CD4-positive, alpha-beta T cell treated with Interleukin-17A for 1 hour (primary cell): Measurements from ENCODE around the gene KDM1B.

Experiments
- DNase-seq: peaks from one replicate; pipeline ENCODE4 v3.0.0-alpha.2; 2020

KDM1B gene

DNA sequence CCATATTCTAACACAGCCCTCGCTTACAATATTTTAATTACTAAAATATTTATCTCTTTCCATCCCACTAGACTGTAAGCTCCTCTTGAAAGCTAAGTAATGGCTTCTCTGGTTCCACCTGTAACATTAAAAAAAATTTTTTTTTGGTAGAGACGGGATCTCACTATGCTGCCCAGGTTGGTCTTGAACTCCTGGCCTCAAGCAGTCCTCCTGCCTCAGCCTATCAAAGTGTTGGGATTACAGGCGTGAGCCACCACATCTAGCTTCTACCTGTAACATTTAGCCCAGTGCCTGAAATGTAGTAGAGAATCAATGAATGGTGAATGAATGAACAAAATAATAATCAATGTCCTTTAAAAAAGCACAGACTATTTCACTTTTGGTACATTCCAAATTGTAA lies 80.3 kb downstream of the KDM1B start:
- DNase-seq = no peak

GRCh38 chr6:18237167-18237566 lies 81.9 kb downstream of the KDM1B start:
- DNase-seq = no peak

DNA sequence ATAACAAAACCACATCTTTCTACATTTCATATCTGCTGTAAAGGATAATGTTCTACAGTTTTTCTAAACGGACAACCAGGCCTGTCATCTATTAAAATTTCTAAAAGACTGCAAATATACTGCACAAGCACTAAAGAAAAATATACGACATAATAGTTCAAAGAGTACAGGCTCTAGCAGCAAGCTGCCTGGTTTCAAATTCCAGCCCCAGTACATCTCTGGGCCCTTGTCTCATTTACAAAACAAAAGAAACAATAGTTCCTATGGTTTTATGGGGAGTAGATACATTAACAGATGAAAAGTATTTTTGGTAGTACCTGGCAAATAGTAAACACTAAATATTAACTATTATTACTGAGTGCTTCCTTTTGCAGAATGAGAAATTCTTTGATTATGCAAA lies 85.0 kb downstream of the KDM1B start:
- DNase-seq = no peak

GRCh38 chr6:18241208-18242038 lies 86.2 kb downstream of the KDM1B start:
- DNase-seq = no peak

DNA sequence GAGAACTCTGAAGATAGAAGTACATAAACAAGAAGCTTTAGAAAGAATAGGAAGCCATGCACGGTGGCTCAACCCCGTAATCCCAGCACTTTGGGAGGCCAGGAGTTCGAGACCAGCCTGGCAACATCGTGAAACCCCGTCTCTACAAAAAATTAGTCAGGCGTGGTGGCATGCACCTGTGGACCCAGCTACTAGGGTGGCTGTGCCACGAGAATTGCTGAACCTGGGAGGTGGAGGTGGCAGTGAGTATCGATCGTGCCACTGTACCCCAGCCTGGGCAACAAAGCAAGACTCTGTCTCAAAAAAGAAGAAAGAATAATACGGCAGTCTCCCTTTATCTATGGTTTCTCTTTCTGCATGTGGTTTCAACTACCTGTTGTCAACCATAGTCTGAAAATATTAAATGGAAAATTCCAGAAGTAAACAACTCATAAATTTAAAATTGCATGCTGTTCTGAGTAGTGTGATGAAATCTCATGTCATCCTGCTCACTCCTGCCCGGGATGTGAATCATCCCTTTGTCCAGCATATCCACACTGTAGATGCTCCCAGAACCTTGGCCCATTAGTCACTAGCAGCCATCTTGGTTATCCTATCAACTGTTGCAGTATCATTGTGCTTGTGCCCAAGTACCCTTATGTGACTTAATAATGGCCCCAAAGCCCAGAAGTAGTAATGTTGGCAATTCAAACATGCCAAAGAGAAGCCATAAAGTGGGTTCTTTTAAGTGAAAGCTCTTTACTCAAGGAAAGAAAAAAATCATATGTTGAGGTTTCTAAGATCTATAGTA lies 87.0 kb downstream of the KDM1B start:
- no peak for DNase-seq

DNA sequence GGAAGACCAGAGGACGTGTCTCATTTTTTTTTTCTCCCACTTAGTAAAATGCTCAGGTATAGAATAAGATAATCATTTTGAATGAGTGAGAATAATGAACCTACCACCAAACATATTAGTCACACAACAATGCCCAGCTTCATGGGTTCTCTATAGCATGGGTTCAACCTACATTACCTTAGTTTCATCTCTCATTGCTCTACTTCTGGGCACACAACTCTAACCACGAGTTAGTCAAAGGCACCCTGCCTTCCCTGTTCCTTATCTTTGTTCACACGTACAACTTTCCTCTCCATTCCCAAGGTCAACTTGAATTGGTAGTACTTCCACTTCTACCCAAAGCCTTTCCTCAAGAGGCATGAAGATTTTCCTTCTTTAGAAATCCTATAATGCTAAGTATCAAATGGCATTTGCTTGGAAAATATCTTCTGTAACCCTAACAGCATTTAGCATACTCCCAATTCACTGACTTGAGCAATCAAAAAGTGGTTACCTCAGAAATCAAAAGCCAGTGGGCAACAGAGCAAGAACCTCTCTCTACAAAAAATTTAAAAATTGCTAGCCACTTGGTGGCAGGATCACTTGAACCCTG lies 88.2 kb downstream of the KDM1B start:
- no peak for DNase-seq

DNA sequence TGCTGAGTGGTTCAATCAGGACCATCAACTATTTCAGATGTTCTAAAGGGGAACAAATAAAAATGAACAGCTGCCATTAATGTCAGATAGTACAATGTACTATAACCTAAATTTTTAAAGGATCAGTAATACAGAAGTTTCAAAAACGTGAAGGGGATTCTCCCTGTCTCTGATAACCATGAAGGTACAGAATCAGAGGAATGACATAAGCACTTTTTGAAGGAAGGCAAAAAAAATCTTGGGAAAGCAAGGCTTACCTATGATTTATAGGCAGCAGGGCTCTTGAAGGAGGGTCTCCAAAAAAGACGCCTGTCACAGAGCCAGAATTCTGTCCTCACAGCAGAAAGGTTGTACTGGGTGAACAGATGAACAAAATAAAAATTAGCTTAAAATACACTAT lies 89.0 kb downstream of the KDM1B start:
- DNase-seq = no peak

DNA sequence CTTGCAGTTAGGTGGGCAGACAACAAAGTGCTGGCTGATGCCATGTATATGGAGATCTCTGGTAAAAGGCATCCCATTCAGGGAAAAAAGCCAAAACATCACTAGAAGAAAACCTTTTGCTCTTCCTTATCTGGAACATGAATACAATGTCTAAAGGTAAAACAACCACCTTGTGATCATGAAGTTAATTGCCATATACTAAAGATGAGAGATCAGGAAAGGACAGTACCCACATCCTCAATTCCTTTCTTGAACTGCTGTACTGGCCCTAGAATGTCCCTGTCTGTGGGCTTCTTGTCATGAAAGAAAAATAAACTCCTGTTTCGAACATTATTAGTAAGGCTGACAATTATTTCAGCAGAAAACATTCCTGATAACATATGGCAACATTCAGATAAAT lies 89.9 kb downstream of the KDM1B start:
- DNase-seq = no peak

GRCh38 chr6:18245642-18246041 lies 90.4 kb downstream of the KDM1B start:
- DNase-seq = peak; percentile 45

DNA sequence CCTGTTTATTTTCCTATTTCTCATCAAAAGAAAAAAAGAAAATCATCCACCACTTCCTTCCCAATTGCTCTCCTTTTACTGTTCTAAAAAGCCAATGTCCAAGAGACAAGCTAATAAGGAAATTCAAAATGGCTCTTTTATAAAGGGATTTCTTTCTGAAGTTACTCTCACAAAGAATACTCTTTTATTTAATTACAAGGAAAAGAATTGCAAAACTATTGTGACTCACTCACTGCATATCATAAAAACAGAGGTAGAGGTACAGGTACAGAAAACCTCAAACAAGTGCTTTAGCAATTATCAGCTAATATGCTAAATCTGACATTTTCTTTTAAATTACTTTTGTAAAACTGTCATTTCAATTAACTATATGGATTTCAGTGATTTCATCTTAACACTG lies 91.0 kb downstream of the KDM1B start:
- no peak for DNase-seq

DNA sequence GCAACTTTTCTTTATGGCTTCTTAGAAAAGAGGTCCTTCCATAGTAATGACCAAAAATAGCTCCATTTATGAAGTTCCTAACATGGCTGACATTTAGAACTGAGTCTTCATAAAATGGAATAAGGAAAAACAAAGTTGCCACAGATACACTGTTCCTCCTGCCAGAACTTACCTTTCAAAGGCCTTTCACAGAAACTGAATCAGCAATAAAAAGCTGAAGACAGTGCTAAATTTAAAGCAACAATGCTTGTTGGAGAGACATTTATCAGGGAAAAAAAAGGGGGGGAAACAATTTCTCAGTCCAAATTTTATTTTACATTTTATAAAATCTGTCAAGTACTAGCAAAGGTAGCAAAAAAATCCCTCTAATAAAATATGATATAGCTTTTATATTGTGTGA lies 91.8 kb downstream of the KDM1B start:
- no peak for DNase-seq

- DNase-seq = no peak
Observed at GRCh38 chr6:18248698-18249097, 93.5 kb downstream of the KDM1B start.

GRCh38 chr6:18249271-18249670 lies 94.0 kb downstream of the KDM1B start:
- no peak for DNase-seq

- DNase-seq = no peak
Observed at GRCh38 chr6:18253635-18254034, 98.4 kb downstream of the KDM1B start.

GRCh38 chr6:18254793-18255192 lies 99.6 kb downstream of the KDM1B start:
- DNase-seq = no peak

GRCh38 chr6:18259675-18260447 lies 104.6 kb downstream of the KDM1B start:
- no peak for DNase-seq

DNA sequence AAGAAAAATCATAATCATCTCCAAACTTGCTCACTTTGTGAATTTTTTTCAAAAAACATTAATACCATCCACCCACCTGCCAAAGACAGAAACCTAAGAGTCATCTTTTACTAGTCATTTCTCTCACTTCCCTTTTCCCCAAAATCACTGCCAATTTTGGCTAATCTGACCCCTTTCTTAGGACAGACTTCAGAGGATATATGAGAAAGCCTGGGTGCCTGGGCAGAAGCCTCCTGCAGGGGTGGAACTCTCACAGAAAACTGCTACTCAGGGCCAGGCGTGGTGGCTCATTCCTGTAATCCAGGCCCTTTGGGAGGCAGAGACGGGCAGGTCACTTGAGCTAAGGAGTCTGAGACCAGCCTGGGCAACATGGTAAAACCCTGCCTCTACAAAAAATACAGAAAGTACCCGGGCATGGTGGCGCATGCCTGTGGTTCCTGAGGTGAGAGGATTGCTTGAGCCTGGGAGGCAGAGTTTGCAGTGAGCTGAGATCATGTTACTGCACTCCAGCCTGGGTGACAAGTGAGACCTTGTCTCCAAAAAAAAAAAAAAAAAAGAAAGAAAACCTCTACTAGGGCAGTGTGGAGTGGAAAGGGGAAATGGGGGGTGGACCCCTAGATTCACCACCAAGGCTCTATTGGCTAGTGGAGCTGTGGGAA lies 105.4 kb downstream of the KDM1B start:
- DNase-seq = peak; percentile 23

DNA sequence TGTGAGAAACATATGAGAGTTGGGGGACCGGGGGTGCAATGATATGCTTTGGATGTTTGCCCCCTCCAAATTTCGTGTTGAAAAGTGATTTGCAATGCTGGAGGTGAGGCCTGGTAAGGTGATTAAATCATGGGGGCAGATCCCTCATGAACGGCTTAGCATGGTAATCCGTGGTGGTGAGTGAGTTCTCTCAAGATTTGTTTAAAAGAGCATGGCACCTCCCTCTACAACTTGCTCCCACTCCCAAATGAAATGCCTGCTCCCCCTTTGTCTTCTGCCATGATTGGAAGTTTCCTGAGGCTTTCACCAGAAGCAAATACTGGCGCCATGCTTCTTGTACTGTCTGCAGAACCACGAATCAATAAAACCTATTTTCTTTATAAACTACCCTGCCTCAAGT lies 106.7 kb downstream of the KDM1B start:
- DNase-seq = no peak

- DNase-seq = peak; percentile 59
Observed at GRCh38 chr6:18262702-18263417, 107.6 kb downstream of the KDM1B start.

- peak; percentile 38 for DNase-seq
Observed at GRCh38 chr6:18263418-18264218, 108.4 kb downstream of the KDM1B start.
